Measurements from ENCODE around the gene SLC25A43.

DNA sequence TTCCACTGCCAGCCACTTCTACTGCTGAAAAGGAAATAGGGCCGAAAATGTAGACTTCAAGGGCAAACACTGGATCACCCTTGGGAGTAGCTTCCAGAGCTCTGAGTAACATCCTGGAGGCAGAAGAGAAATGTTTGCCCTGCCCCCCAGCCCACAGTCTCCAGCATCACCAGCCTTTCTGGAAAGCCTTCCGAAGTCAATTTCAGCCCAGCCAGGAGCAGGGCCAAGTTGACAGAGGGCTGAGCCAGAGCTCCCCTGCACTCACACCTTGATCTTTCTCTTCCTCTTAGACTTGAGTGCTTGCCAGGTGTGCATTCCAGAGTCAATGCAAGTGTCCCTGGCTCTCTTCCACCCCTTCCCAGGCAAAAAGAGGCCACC is 104.3 kb downstream of the SLC25A43 start:
- TF ChIP-seq MXI1 (IDR thresholded peaks at IDR 0.05; ENCODE audit: low read depth, low read length) (no peak), CTCF (IDR thresholded peaks at IDR 0.05) (no peak)
- TF ChIP-seq, protein P1, sequence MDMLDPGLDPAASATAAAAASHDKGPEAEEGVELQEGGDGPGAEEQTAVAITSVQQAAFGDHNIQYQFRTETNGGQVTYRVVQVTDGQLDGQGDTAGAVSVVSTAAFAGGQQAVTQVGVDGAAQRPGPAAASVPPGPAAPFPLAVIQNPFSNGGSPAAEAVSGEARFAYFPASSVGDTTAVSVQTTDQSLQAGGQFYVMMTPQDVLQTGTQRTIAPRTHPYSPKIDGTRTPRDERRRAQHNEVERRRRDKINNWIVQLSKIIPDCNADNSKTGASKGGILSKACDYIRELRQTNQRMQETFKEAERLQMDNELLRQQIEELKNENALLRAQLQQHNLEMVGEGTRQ (IDR thresholded peaks at IDR 0.05; ENCODE audit: borderline replicate concordance, low read depth, low read length): no peak
